Omental fat pad (tissue), 4 donors: ENCODE results near the gene APOA4. TPM values are rescaled to one million over a fixed set of nuclear protein-coding genes. Genes with fewer than 3 reads are reported as not detected.

Experiments
- ATAC-seq: fragments of 150-250 bp; one replicate; pipeline ENCODE4 v1.9.1; 2016; ENCODE audit warnings: mild to moderate bottlenecking, moderate library complexity; ENCODE audit not compliant: low FRiP score
- DNase-seq: peaks from one replicate; pipeline ENCODE4 v3.0.0-alpha.2; 2019; ENCODE audit warnings: low spot score
- CTCF ChIP-seq, 3 donors: fragments of 450-650 bp; IDR thresholded peaks; one replicate each; pipeline ENCODE4 v1.5.1; 2016 to 2017; ENCODE audit warnings: antibody characterized with exemption in 3 of 3, mild to moderate bottlenecking in 3 of 3, moderate library complexity in 2 of 3
- total RNA-seq, 4 donors: library from RNA; depleted of rRNA; stranded (reverse); fragments of >200 nt; gene quantifications; one replicate each; pipeline ENCODE4 v1.1.0, GENCODE V29; 2016

APOA4 gene
- total RNA-seq, 4 donors from 2014 or later = 1.1 TPM; not detected in 3

DNA sequence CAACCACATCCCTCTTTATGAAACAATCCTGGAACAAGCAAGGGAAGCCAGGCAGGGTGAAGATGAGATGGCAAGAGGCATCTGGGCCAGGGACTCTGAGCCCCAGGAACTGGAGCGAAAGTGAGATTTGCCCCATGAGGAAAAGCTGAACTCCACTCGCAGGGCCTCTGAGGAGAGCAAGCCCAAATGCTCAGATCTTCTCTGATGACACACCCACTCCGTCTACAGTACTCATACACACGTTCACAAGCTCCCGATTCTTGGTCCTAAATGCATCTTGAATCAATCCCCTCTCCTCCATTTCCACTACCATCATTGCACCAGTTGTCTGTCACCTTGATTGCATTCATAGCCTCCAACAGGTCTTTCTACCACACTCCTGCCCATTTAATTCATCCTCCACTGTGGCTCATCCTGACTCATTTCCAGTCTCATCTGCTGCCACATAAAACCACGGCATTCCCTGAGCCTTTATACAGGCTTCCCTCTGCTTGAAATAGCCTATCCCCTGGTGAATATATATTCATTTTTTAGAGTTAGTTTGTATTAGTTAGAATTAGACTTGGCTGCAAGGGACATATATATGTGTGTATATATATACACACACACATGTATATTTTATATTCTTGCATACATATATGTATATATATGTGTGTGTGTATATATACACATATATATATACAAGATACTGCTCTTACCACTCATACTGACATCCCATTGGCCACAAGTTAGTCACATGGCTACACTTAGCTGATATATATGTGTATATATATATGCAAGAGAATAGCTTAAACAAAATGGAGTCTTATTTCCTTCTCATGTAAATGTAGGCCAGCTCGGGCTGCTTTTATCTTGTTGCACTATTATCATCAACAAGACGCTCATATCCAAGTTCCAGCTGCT lies 30.0 kb downstream of the APOA4 start:
- no peak for DNase-seq
- ATAC-seq = no peak
- no peak for TF ChIP-seq CTCF (IDR thresholded peaks at IDR 0.05)

- DNase-seq (no peak), ATAC-seq (no peak)
Observed at GRCh38 chr11:116792144-116792868, 30.8 kb downstream of the APOA4 start.

DNA sequence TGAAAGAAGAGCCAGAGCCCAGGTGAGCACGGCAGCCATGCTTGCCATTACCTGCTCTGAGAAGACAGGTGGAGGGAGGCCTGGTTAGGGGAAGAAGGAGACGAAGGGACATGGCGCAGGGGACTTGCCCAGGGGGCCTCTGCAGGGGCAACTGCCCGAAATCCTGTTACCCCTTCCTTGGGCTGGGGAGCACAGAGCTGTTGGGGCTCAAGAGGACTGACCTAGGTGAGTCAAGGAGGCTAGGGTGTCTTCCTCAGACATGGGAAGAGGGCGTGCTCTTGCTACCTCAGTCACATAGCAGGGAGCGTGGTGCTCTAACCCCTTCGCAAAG lies 31.3 kb downstream of the APOA4 start, which contains the start of gene APOA5:
Gene APOA5 (minus strand): TSS at position 67 of the 331 bp plus-strand sequence. CDS start 19 bp downstream, at position 48.
- TF ChIP-seq CTCF (IDR thresholded peaks at IDR 0.05) = no peak
- ATAC-seq (no peak), DNase-seq (no peak)

More at GRCh38 chr11:116792144-116792868, 30.8 kb downstream of the APOA4 start:
- no peak for TF ChIP-seq CTCF (IDR thresholded peaks at IDR 0.05)

- ATAC-seq = peak; percentile 39
- TF ChIP-seq CTCF (IDR thresholded peaks at IDR 0.05) = peak in 1 of 3 donors; percentile 31
- DNase-seq = peak; percentile 72
Observed at GRCh38 chr11:116791002-116791812, 31.9 kb downstream of the APOA4 start.

DNA sequence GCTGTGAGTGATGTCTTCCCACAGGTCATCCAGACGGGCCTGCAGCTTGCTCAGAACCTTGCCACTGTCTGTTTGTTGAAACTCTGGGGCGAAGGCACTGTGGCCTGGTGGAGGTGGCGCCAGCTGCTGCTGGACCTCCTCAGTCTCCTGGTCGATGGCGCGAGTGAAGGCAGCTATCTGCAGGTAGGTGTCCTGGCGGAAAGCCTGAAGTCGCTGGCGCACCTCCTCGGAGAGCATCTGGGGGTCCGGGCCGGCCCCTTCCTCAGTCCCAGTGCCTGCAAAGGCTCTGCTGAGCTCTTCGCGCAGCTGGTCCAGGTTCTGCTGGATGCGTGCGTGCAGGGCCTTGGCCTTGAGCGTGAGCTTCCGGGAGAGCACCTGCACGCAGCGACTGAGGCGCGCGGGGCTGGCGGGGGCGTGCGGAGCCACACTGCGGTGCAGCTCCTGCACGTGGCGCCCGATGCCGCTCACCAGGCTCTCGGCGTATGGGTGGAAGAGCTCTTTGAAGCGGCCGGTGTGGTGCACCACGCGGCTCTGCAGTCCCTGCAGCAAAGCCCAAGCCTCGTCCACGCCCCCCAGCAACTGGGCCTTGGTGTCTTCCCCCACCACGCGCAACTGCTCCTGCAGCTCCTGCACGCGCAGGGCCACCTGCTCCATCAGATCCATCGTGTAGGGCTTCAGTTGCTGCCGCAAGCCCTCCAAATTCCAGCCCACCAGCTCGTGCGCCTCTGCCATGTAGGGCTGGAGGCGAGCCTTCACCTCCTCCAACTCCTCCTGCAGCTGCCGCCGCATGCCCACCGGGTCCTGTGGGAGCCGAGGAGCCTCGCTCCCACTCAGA lies 32.7 kb downstream of the APOA4 start:
- ATAC-seq (no peak), DNase-seq (no peak)
- no peak for TF ChIP-seq CTCF (IDR thresholded peaks at IDR 0.05)

GRCh38 chr11:116788975-116789374 lies 34.1 kb downstream of the APOA4 start:
- no peak for DNase-seq
- no peak for TF ChIP-seq CTCF (IDR thresholded peaks at IDR 0.05)
- ATAC-seq = no peak
